ENCODE measurements around the gene UQCC2.

UQCC2 gene

GRCh38 chr6:33737267-33738026 is 25.9 kb upstream of the UQCC2 start:
- no peaks in the 10 kb centered on the region for H3K36me3 Mint-ChIP-seq
- H3K27me3 Mint-ChIP-seq: no peaks in the 10 kb centered on the region
- no peak overlapping the region for H3K27ac Mint-ChIP-seq
- no peak for DNase-seq (ENCODE audit: low spot score in 2 of 2)
- peaks cover 2% of the 10 kb centered on the region for H3K4me1 Mint-ChIP-seq
- no peak for ATAC-seq (ENCODE audit: low read depth)
- H3K9me3 Mint-ChIP-seq: no peaks in the 10 kb centered on the region
- no peak overlapping the region for H3K4me3 Mint-ChIP-seq

DNA sequence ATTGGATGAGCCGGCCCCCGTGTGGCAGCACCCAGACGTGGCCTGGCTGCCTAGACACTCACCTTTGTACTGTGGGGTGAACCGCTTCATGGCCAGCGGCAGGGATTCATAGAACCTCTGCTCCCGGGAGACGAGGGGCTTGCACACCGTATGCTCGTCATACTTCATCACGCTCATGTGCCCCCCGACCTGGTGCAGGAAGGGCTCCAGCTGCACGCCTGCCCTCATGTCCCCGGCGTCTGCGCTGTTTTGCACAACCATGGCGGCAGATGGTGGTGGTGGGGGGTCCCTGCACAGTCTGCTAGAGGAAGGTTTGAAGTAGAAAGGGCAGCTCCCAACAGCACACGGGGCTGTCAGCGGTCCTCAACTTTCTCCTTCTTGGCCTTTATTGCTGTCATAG is 23.7 kb upstream of the UQCC2 start:
- no peaks in the 10 kb centered on the region for H3K9me3 Mint-ChIP-seq
- H3K27ac Mint-ChIP-seq: no peak overlapping the region
- H3K36me3 Mint-ChIP-seq: no peaks in the 10 kb centered on the region

DNA sequence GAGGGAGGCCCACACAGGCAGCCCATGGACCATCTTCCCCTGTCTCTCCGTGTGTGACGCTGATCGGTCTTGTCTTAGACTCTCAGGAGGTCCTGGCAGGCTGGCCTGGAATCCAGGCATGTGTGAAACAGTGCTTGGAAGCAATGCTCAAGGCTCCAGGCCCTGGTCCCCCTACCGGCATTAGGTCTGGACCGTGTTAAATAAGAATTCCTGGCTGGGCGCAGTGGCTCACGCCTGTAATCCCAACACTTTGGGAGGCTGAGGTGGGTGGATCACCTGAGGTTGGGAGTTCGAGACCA is 22.2 kb upstream of the UQCC2 start:
- DNase-seq (ENCODE audit: low spot score in 2 of 2) (no peak), ATAC-seq (ENCODE audit: low read depth) (no peak)
- no peak overlapping the region for H3K27ac Mint-ChIP-seq
- H3K9me3 Mint-ChIP-seq: no peaks in the 10 kb centered on the region
- no peaks in the 10 kb centered on the region for H3K36me3 Mint-ChIP-seq
- H3K27me3 Mint-ChIP-seq: no peaks in the 10 kb centered on the region
- H3K4me3 Mint-ChIP-seq: no peak overlapping the region
- H3K4me1 Mint-ChIP-seq: peaks cover 3% of the 10 kb centered on the region

More for the DNA sequence above, 23.7 kb upstream of the UQCC2 start:
- H3K4me3 Mint-ChIP-seq: no peak overlapping the region
- no peak for DNase-seq (ENCODE audit: low spot score in 2 of 2)
- no peak for ATAC-seq (ENCODE audit: low read depth)
- peaks cover 2% of the 10 kb centered on the region for H3K4me1 Mint-ChIP-seq
- no peaks in the 10 kb centered on the region for H3K27me3 Mint-ChIP-seq

DNA sequence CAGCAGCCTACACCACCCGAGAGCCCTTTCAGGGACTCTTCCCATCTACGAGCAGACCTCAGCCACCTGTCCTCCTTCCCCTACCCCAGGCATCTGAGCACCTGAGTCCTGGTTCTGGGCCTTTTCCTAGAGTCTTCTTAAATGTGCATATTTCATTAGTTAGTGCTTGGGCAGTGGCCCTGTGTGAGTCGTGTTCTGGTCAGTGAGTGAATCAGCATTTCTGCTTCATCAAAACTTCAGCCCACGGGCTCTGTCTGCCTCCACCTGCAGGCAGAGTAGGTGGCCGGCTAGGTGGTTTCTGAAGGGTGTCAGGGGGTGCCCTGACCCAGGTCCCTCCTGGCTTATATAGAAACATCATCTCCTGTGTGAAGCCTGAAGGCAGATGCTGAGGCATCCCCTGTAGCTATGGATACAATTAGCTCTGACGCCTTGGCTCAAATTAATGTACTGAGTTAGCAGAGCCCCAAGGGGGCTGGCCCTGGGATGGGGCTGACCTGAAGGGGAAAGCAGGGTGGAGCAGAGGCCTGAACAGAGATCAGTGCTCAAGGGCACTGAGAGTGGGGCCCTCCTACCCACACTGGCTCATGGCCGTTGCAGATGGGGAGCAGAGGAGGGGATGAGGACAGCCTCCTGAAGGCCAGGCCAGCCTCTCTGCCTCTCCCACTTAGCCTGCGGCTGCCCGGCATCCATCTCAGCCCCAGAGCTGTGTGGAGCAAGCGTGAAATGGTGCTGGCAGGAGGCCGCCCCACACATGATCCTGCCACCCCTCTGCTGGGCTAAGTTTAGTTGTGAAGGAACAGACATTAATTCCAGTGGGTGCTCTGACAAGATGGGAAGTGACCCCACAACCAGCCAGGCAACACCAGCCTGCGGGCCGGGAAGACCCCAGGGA is 21.6 kb upstream of the UQCC2 start:
- no peaks in the 10 kb centered on the region for H3K36me3 Mint-ChIP-seq
- no peaks in the 10 kb centered on the region for H3K9me3 Mint-ChIP-seq
- H3K4me3 Mint-ChIP-seq: no peak overlapping the region
- no peaks in the 10 kb centered on the region for H3K27me3 Mint-ChIP-seq
- ATAC-seq (ENCODE audit: low read depth) (no peak), DNase-seq (ENCODE audit: low spot score in 2 of 2) (no peak)
- peaks cover 5% of the 10 kb centered on the region for H3K4me1 Mint-ChIP-seq
- no peak overlapping the region for H3K27ac Mint-ChIP-seq

DNA sequence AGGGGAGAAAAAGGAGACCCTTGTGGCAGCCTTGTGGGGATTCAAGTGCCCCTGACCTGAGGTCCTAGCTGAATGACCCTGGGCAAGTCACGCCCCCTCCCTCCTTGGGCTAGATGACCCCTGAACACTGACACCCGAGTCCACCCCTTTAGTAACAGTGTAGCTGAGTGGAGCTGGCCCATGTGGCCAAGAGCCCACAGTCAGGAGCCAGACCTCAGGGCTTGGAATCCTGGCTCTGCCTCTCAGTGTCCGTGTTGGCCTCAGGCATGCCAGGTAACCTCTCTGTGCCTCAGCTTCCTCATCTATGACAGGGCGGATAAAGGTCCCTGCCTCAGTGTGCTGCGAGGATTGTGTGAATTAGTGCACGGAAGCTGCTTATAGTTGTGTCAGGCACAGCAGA is 20.9 kb upstream of the UQCC2 start:
- ATAC-seq (ENCODE audit: low read depth): no peak
- Mint-ChIP-seq H3K4me1 (peaks cover 10% of the 10 kb centered on the region), H3K27me3 (no peaks in the 10 kb centered on the region), H3K36me3 (no peaks in the 10 kb centered on the region), H3K27ac (no peak overlapping the region), H3K9me3 (no peaks in the 10 kb centered on the region), H3K4me3 (no peak overlapping the region)
- DNase-seq (ENCODE audit: low spot score in 2 of 2): no peak

- no peak for DNase-seq (ENCODE audit: low spot score in 2 of 2)
- Mint-ChIP-seq H3K36me3 (no peaks in the 10 kb centered on the region), H3K4me1 (peaks cover 10% of the 10 kb centered on the region), H3K4me3 (no peak overlapping the region), H3K27ac (no peak overlapping the region), H3K9me3 (no peaks in the 10 kb centered on the region), H3K27me3 (no peaks in the 10 kb centered on the region)
- ATAC-seq (ENCODE audit: low read depth): no peak
Observed at GRCh38 chr6:33731751-33732282, 20.3 kb upstream of the UQCC2 start.

DNA sequence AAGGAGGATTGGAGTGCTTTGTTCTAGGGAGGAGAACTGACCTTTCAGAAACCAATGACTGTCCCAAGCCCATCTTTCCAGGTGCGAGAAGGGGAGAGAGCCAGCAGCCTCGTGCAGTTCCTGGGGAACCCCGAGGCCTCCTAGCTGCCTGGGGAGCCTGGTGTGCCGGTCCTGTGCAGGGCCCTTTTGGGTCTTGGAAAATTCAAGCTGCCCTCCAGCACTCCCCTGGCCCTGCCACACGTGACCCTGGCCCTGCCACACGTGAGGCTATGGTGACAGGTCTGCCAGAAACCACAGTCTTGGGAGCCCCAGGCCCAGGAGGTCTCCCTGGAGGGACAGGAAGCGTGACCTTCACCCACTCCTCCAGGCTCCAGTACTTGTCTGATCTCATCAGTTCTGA is 19.5 kb upstream of the UQCC2 start:
- Mint-ChIP-seq H3K27ac (no peak overlapping the region), H3K36me3 (no peaks in the 10 kb centered on the region), H3K4me3 (no peak overlapping the region), H3K27me3 (peaks cover 4% of the 10 kb centered on the region), H3K9me3 (no peaks in the 10 kb centered on the region), H3K4me1 (peaks cover 13% of the 10 kb centered on the region)
- ATAC-seq (ENCODE audit: low read depth): no peak
- DNase-seq (ENCODE audit: low spot score in 2 of 2): no peak

DNA sequence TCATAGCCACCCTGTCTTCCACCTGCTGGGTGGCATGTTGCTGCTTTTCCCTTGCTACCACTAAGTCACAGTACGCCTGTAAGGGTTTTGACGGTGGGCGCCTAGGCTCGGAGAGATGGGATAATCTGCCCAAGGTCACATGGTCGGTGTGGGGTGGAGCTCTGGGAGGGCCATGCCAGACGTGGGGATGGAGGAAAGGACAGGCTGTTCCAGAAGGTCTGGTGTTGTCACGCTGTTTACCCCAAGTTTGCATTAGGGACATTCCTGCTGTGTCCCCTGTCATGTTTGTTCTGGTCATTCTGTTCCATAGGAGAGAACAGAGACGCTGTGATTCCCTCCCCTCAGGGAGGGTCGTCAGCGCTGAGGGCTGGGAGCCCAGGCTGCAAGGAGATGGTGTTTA is 19.1 kb upstream of the UQCC2 start:
- ATAC-seq (ENCODE audit: low read depth) (no peak), DNase-seq (ENCODE audit: low spot score in 2 of 2) (no peak)
- no peak overlapping the region for H3K27ac Mint-ChIP-seq
- H3K27me3 Mint-ChIP-seq: peaks cover 4% of the 10 kb centered on the region
- H3K4me3 Mint-ChIP-seq: no peak overlapping the region
- H3K4me1 Mint-ChIP-seq: peaks cover 13% of the 10 kb centered on the region
- no peaks in the 10 kb centered on the region for H3K36me3 Mint-ChIP-seq
- no peaks in the 10 kb centered on the region for H3K9me3 Mint-ChIP-seq

GRCh38 chr6:33729059-33729458 is 17.6 kb upstream of the UQCC2 start:
- Mint-ChIP-seq H3K9me3 (no peaks in the 10 kb centered on the region), H3K36me3 (no peaks in the 10 kb centered on the region), H3K27ac (no peak overlapping the region), H3K4me1 (peaks cover 13% of the 10 kb centered on the region), H3K27me3 (peaks cover 11% of the 10 kb centered on the region), H3K4me3 (no peak overlapping the region)
- DNase-seq (ENCODE audit: low spot score in 2 of 2) (no peak), ATAC-seq (ENCODE audit: low read depth) (no peak)

DNA sequence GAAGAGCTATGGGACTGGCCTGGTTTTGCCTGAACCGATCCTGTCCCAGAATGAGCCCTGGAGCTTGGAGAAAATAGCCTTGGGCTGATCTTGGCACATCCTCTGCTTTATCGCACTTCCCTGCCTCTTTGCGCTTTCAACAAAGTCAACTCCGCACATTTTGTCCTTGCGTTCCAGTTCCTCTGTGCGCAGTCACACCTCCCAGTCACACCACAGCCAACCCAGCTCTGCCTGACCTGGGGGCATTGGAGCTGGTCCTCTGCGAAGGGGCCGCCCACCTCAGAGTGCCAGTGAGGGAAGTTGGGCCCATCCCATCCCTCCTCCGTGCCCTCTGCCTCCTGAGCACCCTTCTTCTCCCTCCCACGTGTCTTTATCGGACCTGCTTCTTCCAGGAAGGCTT is 16.9 kb upstream of the UQCC2 start:
- no peak for DNase-seq (ENCODE audit: low spot score in 2 of 2)
- H3K9me3 Mint-ChIP-seq: no peaks in the 10 kb centered on the region
- peaks cover 14% of the 10 kb centered on the region for H3K27me3 Mint-ChIP-seq
- ATAC-seq (ENCODE audit: low read depth): no peak
- H3K36me3 Mint-ChIP-seq: no peaks in the 10 kb centered on the region
- peaks cover 13% of the 10 kb centered on the region for H3K4me1 Mint-ChIP-seq
- no peak overlapping the region for H3K27ac Mint-ChIP-seq
- no peak overlapping the region for H3K4me3 Mint-ChIP-seq

DNA sequence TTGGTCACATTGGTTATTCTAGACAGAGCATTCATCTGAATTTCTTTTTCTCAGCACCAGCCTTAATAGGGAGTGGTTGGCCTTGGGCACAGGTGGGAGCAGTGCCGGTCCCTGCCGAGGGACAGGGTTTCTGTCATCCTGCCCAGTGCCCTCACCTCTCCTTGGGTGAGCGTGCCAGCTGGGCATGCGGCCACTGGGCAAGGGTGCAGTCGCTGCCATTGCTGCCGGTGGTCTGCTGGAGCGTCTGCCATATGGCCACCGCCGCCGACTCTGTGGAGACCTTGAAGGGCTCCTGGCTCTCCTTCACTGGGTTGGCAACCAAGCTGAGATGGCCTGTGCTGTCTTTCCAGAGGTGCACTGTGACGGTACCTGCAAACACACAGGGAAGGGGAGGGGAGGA is 16.4 kb upstream of the UQCC2 start:
- Mint-ChIP-seq H3K4me3 (no peak overlapping the region), H3K9me3 (no peaks in the 10 kb centered on the region), H3K4me1 (peaks cover 13% of the 10 kb centered on the region), H3K36me3 (no peaks in the 10 kb centered on the region), H3K27ac (no peak overlapping the region), H3K27me3 (peaks cover 14% of the 10 kb centered on the region)
- DNase-seq (ENCODE audit: low spot score in 2 of 2): no peak
- ATAC-seq (ENCODE audit: low read depth): no peak

- Mint-ChIP-seq H3K27me3 (peaks cover 15% of the 10 kb centered on the region), H3K27ac (no peak overlapping the region), H3K4me3 (no peak overlapping the region), H3K36me3 (no peaks in the 10 kb centered on the region), H3K4me1 (peaks cover 11% of the 10 kb centered on the region), H3K9me3 (no peaks in the 10 kb centered on the region)
- ATAC-seq (ENCODE audit: low read depth) (no peak), DNase-seq (ENCODE audit: low spot score in 2 of 2) (no peak)
Observed at GRCh38 chr6:33727126-33727525, 15.6 kb upstream of the UQCC2 start.

DNA sequence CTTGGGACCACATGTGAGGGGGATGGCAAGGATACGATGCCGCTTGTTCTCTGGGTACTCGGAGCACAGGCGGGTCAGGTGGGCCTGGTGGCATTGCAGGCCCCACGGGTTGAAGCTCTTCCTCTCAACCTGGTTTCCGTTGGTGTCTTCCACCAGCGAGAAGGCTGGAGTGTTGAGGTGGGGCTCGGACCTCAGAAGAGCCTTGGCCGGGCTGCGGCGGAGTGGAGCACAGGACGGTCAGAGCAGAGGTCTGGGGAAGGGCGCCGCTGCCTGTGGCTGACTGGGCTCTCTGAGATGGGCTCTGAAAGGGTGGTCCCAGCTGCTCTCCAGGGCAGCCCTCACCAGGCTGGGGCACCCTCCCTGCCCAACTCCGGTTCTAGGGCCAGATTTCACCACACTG is 15.2 kb upstream of the UQCC2 start:
- H3K27ac Mint-ChIP-seq: no peak overlapping the region
- no peaks in the 10 kb centered on the region for H3K9me3 Mint-ChIP-seq
- no peak for ATAC-seq (ENCODE audit: low read depth)
- no peak overlapping the region for H3K4me3 Mint-ChIP-seq
- no peaks in the 10 kb centered on the region for H3K36me3 Mint-ChIP-seq
- peaks cover 12% of the 10 kb centered on the region for H3K4me1 Mint-ChIP-seq
- no peak for DNase-seq (ENCODE audit: low spot score in 2 of 2)
- peaks cover 15% of the 10 kb centered on the region for H3K27me3 Mint-ChIP-seq

GRCh38 chr6:33725891-33726673 is 14.6 kb upstream of the UQCC2 start:
- no peak for ATAC-seq (ENCODE audit: low read depth)
- DNase-seq (ENCODE audit: low spot score in 2 of 2): no peak
- Mint-ChIP-seq H3K27me3 (peaks cover 15% of the 10 kb centered on the region), H3K4me1 (peaks cover 16% of the 10 kb centered on the region), H3K27ac (no peak overlapping the region), H3K4me3 (no peak overlapping the region), H3K36me3 (no peaks in the 10 kb centered on the region), H3K9me3 (no peaks in the 10 kb centered on the region)
